GM12864 (cell line): Measurements from ENCODE around the gene KBTBD4.
A peak's percentile ranks its signal among the peaks of the same experiment; 100 is the strongest.

Experiments used
- DNase-seq: peaks from one replicate; pipeline ENCODE4 v3.0.0-alpha.2; 2011; ENCODE audit warnings: low read depth
- H3K4me3 ChIP-seq: 2 replicates; pipeline ENCODE4 v1.5.1; 2011; ENCODE audit warnings: mild to moderate bottlenecking, low read depth, low read length, control low read depth
- TF ChIP-seq, protein P1 (sequence below): IDR thresholded peaks from 2 replicates; pipeline ENCODE4 v1.5.1; 2011; ENCODE audit warnings: low read depth, mild to moderate bottlenecking, moderate library complexity, low read length, control low read depth, inconsistent platforms; ENCODE audit errors: missing control alignments

The KBTBD4 gene

DNA sequence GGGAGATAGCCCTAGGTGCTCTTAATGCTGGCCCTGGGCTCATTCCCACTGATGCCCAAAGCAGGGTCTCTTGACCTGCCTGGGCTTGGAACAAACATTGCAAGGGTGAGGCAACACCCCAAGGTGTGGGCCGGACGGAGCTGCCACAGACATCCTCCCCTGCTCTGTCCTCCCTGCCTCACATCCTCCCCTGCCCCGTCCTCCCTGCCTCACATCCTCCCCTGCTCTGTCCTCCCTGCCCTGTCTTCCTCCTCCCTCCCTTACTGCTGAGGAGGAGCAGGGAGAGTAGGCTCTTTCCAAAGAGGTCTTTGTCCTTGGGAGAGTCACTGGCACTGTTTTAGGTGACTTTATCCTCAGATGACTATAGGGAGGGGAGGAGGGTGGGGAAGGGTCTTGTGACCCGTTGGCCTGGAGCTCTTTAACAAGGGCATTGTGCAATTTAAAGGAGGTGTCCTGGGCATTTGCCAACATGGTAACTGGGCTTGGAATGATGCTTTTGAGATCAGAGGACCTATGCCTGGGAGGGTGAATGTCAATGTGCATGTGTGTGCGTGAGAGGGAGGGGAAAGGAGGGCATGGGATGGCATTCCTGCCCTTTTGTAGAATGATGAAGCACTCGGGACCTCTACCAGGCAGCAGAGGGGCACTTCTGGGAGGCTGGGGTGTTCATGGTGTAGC, 8.4 kb upstream of the KBTBD4 start:
- TF ChIP-seq, protein P1, sequence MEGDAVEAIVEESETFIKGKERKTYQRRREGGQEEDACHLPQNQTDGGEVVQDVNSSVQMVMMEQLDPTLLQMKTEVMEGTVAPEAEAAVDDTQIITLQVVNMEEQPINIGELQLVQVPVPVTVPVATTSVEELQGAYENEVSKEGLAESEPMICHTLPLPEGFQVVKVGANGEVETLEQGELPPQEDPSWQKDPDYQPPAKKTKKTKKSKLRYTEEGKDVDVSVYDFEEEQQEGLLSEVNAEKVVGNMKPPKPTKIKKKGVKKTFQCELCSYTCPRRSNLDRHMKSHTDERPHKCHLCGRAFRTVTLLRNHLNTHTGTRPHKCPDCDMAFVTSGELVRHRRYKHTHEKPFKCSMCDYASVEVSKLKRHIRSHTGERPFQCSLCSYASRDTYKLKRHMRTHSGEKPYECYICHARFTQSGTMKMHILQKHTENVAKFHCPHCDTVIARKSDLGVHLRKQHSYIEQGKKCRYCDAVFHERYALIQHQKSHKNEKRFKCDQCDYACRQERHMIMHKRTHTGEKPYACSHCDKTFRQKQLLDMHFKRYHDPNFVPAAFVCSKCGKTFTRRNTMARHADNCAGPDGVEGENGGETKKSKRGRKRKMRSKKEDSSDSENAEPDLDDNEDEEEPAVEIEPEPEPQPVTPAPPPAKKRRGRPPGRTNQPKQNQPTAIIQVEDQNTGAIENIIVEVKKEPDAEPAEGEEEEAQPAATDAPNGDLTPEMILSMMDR, result no peak
- DNase-seq, result no peak
- H3K4me3 ChIP-seq, result no peak overlapping the region

DNA sequence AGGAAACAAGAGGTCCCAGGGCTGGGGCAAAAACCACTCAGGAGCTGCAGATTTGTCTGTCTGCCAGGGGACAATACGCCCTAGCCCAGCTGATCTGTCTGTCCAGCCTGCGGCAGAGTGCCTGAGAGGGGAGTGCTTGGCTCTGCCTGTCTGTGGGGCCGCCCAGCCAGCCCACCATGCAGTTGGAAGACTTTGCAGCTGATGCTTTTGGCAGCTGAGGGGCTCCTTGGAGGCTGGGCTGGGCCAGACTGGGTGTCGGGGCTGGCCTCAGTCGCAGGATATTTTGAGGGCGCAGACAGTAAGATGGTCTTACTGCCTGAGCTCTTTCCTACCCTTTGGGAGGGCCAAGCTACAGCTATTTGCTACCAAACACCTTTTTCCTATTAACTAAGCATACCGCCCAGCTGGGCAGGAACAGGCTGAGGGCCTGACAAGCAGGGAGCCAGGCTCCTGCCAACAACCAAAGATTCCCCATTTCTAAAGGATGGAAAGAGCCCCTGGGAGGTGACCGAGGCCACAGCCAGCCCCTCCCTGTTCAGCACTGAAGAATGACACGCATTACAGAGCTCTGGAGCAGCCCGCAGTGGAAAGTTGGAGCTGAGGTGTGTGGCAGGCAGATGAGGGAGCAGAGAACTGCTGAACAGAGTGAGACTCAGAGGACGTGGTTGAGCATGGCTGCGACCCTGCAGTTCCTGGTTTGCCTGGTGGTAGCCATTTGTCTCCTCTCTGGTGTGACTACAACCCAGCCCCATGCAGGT, 7.5 kb upstream of the KBTBD4 start, which contains the start of gene FAM180B:
TSS of gene FAM180B (plus strand) at position 581 of the 758 bp plus-strand sequence. CDS start at position 672, 91 bp downstream.
- TF ChIP-seq, protein P1, result no peak
- H3K4me3 ChIP-seq, result no peak within 1 kb of the TSS

DNA sequence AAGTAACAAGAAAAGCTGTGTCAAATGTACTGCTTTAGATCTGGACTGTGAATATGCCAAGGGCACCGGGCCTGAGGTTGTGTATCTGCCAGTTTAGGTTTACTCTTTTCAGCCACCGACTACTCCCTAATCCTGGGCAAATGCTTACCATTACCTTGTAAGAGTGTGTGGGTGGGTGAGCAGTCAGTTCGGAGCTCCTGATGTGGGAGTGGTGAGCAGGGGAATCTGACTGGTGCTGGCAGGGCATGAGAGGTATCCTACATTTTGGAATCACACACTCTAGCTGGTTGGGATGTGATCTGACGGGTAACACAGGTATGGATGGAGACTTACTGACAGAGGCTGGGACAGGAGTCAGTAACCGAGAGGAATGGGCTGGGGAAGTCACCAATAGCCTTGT, 5.1 kb upstream of the KBTBD4 start:
- H3K4me3 ChIP-seq, result no peak overlapping the region
- TF ChIP-seq, protein P1, result no peak
- no peak for DNase-seq

More for the DNA sequence above, 7.5 kb upstream of the KBTBD4 start, which contains the start of gene FAM180B:
- DNase-seq, result no peak

DNA sequence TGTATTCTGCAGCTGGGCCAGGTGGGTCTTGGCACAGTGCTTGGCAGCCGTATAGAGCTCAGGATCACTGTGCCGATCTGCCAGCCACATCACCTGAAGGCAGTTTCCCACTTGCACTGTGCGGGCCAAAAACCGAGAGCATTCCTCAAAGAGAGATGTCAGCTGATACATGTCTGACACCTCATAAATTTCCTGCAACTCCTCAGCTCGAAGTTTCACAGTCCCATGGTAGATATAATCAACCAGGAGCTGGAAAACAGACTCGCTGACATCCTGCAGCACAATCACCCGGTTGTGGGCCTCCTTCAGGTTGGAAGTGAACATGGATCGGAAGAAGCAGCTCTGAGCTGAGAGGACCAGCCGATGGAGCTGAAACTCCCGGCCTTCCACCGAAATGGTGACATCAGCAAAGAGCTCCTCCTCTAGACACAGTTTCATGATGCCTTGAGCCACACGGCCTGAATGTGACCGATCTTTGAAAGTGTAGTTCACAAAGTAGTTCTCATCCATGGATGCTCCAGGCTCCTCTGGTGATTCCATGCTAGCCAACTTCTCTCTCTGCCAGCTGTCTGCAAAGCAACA, 1.2 kb downstream of the KBTBD4 start:
- H3K4me3 ChIP-seq, result peak overlapping the region; percentile 79
- DNase-seq, result no peak
- TF ChIP-seq, protein P1, result no peak

DNA sequence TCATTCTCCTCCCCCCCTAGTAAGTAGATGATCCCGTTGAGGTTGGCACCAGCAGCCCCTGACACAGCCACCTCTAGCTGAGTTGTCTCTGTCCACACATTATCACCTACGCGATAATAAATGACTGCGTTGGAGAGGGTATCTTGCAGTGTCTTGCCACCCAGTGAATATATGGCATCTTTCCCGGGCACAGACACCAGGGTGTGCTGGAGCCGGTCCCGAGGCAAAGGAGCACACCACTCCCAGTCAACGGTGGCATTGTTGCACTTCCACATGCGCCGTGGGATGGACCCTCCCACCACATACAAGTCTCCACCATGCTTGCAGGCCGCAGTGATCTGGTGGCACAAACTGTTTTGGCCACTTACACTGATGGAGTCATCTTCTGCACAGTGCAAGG, 5.4 kb downstream of the KBTBD4 start:
- no peak overlapping the region for H3K4me3 ChIP-seq
- no peak for DNase-seq
- TF ChIP-seq, protein P1, result no peak

DNA sequence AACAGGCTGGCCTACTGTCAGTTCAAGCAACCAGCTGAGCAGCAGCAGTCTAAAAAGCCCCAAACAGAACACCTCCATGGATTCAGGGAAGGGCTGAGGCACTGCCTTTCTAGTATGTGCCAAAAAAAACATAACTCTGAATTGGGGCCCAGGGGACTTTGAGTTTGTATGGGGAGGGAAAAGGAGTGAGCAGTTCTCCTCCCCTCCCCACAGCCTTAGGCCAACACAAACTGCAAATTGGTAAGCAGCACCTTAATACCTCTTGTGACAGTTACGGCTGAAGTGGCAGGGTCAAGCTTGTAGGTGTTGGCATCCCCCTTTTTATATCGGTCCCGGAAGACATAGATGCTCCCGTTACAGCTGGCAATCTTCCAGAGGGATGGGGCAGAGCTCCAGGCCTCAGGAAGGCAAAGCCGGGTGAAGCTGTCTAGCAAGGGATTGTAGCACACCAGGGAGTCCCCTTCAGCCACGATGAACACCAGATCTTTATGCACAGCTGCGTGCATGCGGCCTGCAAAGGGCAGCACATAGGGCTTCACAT, 6.0 kb downstream of the KBTBD4 start:
- TF ChIP-seq, protein P1, result no peak
- H3K4me3 ChIP-seq, result no peak overlapping the region
- DNase-seq, result no peak
